Glutamatergic neuron (in vitro differentiated cells): ENCODE data around the gene AQP9. TPM values are rescaled to one million over a fixed set of nuclear protein-coding genes. Genes with fewer than 3 reads are reported as not detected.

Source experiments
- DNase-seq: peaks from one replicate; pipeline ENCODE4 v3.0.0; 2022
- H3K27ac Mint-ChIP-seq: one replicate; pipeline ENCODE4 v1.8.0; 2020; ENCODE audit warnings: mild to moderate bottlenecking, mixed read lengths, inconsistent platforms; ENCODE audit not compliant: unreplicated experiment
- H3K27me3 Mint-ChIP-seq: one replicate; pipeline ENCODE4 v1.8.0; 2020; ENCODE audit warnings: mild to moderate bottlenecking, moderate library complexity, mixed read lengths, inconsistent platforms; ENCODE audit not compliant: unreplicated experiment
- H3K36me3 Mint-ChIP-seq: one replicate; pipeline ENCODE4 v1.8.0; 2020; ENCODE audit warnings: mild to moderate bottlenecking, mixed read lengths, inconsistent platforms; ENCODE audit not compliant: unreplicated experiment
- H3K4me1 Mint-ChIP-seq: one replicate; pipeline ENCODE4 v1.8.0; 2020; ENCODE audit warnings: mild to moderate bottlenecking, low read depth, mixed read lengths, inconsistent platforms; ENCODE audit not compliant: unreplicated experiment
- H3K4me3 Mint-ChIP-seq: one replicate; pipeline ENCODE4 v1.8.0; 2020; ENCODE audit warnings: mild to moderate bottlenecking, mixed read lengths, inconsistent platforms; ENCODE audit not compliant: unreplicated experiment
- H3K9me3 Mint-ChIP-seq: one replicate; pipeline ENCODE4 v1.8.0; 2020; ENCODE audit warnings: mild to moderate bottlenecking, moderate library complexity, mixed read lengths, inconsistent platforms; ENCODE audit not compliant: unreplicated experiment
- CTCF ChIP-seq: fragments of 200-600 bp; sonication (generic); IDR thresholded peaks from one replicate; pipeline ENCODE4 v1.5.0; 2021; ENCODE audit not compliant: partially characterized antibody, unreplicated experiment
- long read RNA-seq: library from polyadenylated mRNA; unstranded; transcript quantifications from one replicate; pipeline ENCODE4 v2.0.0, GENCODE V29; 2020; ENCODE audit not compliant: unreplicated experiment
- total RNA-seq: library from RNA; stranded (reverse); fragmentation: NEBNext Ultra II Directional; extraction: Animal tissue kit (Norgen Biotek cat#: 25700); gene quantifications from one replicate; pipeline ENCODE4 v1.2.1, GENCODE V29; 2021; ENCODE audit not compliant: unreplicated experiment

The AQP9 gene
- not detected for total RNA-seq
- long read RNA-seq = 0 reads

- H3K4me3 Mint-ChIP-seq = no peak within 1 kb of the TSS
- TF ChIP-seq CTCF = no peak
- H3K9me3 Mint-ChIP-seq = no peaks in the 10 kb centered on the region
- peaks cover 3% of the 10 kb centered on the region for H3K27me3 Mint-ChIP-seq
- no peaks in the 10 kb centered on the region for H3K36me3 Mint-ChIP-seq
- no peak within 1 kb of the TSS for H3K27ac Mint-ChIP-seq
- no peaks in the 10 kb centered on the region for H3K4me1 Mint-ChIP-seq
- no peak for DNase-seq
Measured at GRCh38 chr15:58138106-58138505, at the start of gene AQP9. Gene AQP9 (plus strand): TSS chr15:58138381. CDS start chr15:58138566, 185 bp downstream.

GRCh38 chr15:58095415-58095814, 42.8 kb upstream of the AQP9 start:
- H3K27me3 Mint-ChIP-seq = no peaks in the 10 kb centered on the region
- TF ChIP-seq CTCF = no peak
- DNase-seq = no peak
- no peaks in the 10 kb centered on the region for H3K4me1 Mint-ChIP-seq
- H3K36me3 Mint-ChIP-seq = no peaks in the 10 kb centered on the region
- H3K4me3 Mint-ChIP-seq = no peak overlapping the region
- H3K9me3 Mint-ChIP-seq = no peaks in the 10 kb centered on the region
- H3K27ac Mint-ChIP-seq = no peak overlapping the region

GRCh38 chr15:58096529-58097084, 41.6 kb upstream of the AQP9 start:
- DNase-seq = no peak

GRCh38 chr15:58103482-58103881, 34.7 kb upstream of the AQP9 start:
- no peaks in the 10 kb centered on the region for H3K36me3 Mint-ChIP-seq
- no peak overlapping the region for H3K27ac Mint-ChIP-seq
- H3K27me3 Mint-ChIP-seq = peaks cover 2% of the 10 kb centered on the region
- no peak for TF ChIP-seq CTCF
- no peak overlapping the region for H3K4me3 Mint-ChIP-seq
- H3K4me1 Mint-ChIP-seq = no peaks in the 10 kb centered on the region
- no peak for DNase-seq
- H3K9me3 Mint-ChIP-seq = peaks cover 2% of the 10 kb centered on the region

More at GRCh38 chr15:58096529-58097084, 41.6 kb upstream of the AQP9 start:
- H3K36me3 Mint-ChIP-seq = no peaks in the 10 kb centered on the region
- no peak overlapping the region for H3K27ac Mint-ChIP-seq
- H3K4me1 Mint-ChIP-seq = no peaks in the 10 kb centered on the region
- TF ChIP-seq CTCF = no peak
- no peak overlapping the region for H3K4me3 Mint-ChIP-seq
- no peaks in the 10 kb centered on the region for H3K27me3 Mint-ChIP-seq
- H3K9me3 Mint-ChIP-seq = no peaks in the 10 kb centered on the region

GRCh38 chr15:58108117-58108516, 30.1 kb upstream of the AQP9 start:
- Mint-ChIP-seq H3K9me3 (peaks cover 2% of the 10 kb centered on the region), H3K4me1 (no peaks in the 10 kb centered on the region), H3K36me3 (peaks cover 2% of the 10 kb centered on the region), H3K27ac (no peak overlapping the region), H3K4me3 (no peak overlapping the region), H3K27me3 (peaks cover 3% of the 10 kb centered on the region)
- DNase-seq = no peak
- no peak for TF ChIP-seq CTCF
